Duodenal mucosa (tissue), 2 donors: Measurements from ENCODE around the gene FARP1.

Source experiments
- H3K27ac ChIP-seq: one replicate; pipeline ENCODE4 v1.7.0; 2013; ENCODE audit warnings: low read depth, low read length
- H3K27me3 ChIP-seq, 2 donors: one replicate each; pipeline ENCODE4 v1.7.0; 2013; ENCODE audit warnings: low read length in 2 of 2, control low read depth in 1 of 2; ENCODE audit not compliant: insufficient read depth in 2 of 2, control insufficient read depth in 1 of 2
- H3K36me3 ChIP-seq, 2 donors: one replicate each; pipeline ENCODE4 v1.7.0; 2013; ENCODE audit warnings: low read length in 2 of 2, control low read depth in 1 of 2; ENCODE audit not compliant: insufficient read depth in 2 of 2, control insufficient read depth in 1 of 2
- H3K4me1 ChIP-seq, 2 donors: one replicate each; pipeline ENCODE4 v1.7.0; 2013; ENCODE audit warnings: low read length in 2 of 2, control low read depth in 1 of 2; ENCODE audit not compliant: insufficient read depth in 2 of 2, control insufficient read depth in 1 of 2
- H3K4me3 ChIP-seq, 2 donors: one replicate each; pipeline ENCODE4 v1.7.0; 2013; ENCODE audit warnings: low read length in 2 of 2, low read depth in 1 of 2
- H3K9ac ChIP-seq, 2 donors: one replicate each; pipeline ENCODE4 v1.7.0; 2013; ENCODE audit warnings: low read length in 2 of 2, low read depth in 1 of 2
- H3K9me3 ChIP-seq, 2 donors: one replicate each; pipeline ENCODE4 v1.7.0; 2013; ENCODE audit warnings: low read length in 2 of 2, control low read depth in 1 of 2; ENCODE audit not compliant: control insufficient read depth in 1 of 2

The FARP1 gene

GRCh38 chr13:98476538-98476966, 333.7 kb downstream of the FARP1 start:
- Histone ChIP-seq H3K36me3 (peaks cover 11 to 34% of the 10 kb centered on the region in 2 donors), H3K4me1 (peaks cover 27 to 30% of the 10 kb centered on the region in 2 donors), H3K27me3 (no peaks in the 10 kb centered on the region), H3K4me3 (peak overlapping the region in 1 of 2 donors; percentile 24), H3K9ac (peak overlapping the region in 1 of 2 donors; percentile 2), H3K27ac (no peak overlapping the region), H3K9me3 (no peaks in the 10 kb centered on the region)

DNA sequence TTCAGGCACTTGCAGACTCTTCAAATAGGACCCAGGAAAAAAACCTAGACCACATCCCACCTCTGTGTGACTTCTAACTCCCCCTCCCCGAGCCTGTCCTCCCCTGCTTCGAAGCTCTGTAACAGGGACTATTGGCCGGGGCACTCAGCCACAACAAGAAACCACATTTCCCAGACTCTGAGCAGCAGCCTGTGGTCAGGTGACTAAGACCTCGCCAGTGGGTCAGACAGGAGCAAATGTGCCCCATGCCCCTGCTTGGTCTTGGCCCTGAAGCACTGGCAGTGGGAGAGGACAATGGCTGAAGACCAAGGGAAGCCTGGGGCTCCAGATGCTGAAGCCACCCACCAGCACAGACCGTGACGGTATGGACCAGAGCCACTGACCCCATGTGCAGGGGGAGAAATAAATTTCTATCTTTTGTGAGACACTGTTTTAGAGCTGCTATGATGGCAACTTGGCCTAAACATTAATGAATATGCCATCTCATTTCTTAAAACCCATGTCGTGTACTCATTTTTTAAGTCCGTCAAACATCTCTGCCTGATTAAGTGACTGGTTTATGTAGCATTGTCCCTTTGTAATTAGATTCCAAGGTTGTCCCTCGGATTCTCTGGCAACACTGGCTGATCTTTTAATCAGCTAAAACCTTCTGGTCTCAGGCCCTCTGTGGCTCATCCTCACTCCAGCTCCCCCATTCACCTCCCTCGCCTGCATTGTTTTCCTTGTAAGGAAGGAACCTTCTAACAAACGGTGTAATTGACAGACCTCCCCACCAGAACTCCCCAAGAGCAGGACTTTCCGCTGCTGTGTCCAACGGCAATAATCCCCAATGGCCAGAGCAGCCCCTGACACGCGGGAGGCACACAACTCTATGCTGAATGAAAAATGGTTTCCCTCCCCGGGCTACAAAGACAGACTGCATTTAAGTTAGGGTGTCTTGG, 335.6 kb downstream of the FARP1 start:
- H3K4me3 ChIP-seq, result no peak overlapping the region
- H3K9ac ChIP-seq, result no peak overlapping the region
- no peak overlapping the region for H3K27ac ChIP-seq

GRCh38 chr13:98479496-98480003, 336.7 kb downstream of the FARP1 start:
- Histone ChIP-seq H3K27me3 (no peaks in the 10 kb centered on the region), H3K4me1 (peaks cover 42 to 52% of the 10 kb centered on the region in 2 donors), H3K4me3 (no peak overlapping the region), H3K27ac (no peak overlapping the region), H3K36me3 (peaks cover 6 to 13% of the 10 kb centered on the region in 2 donors), H3K9ac (no peak overlapping the region), H3K9me3 (no peaks in the 10 kb centered on the region)

More for the DNA sequence above, 335.6 kb downstream of the FARP1 start:
- Histone ChIP-seq H3K4me1 (peaks cover 31 to 41% of the 10 kb centered on the region in 2 donors), H3K27me3 (no peaks in the 10 kb centered on the region), H3K9me3 (no peaks in the 10 kb centered on the region), H3K36me3 (peaks cover 8 to 23% of the 10 kb centered on the region in 2 donors)

- no peaks in the 10 kb centered on the region for H3K27me3 ChIP-seq
- peaks cover 6 to 8% of the 10 kb centered on the region in 2 donors for H3K36me3 ChIP-seq
- no peaks in the 10 kb centered on the region for H3K9me3 ChIP-seq
- peak overlapping the region in 1 of 2 donors; percentile 45 for H3K9ac ChIP-seq
- H3K4me3 ChIP-seq, result peak overlapping the region in 1 of 2 donors; percentile 1
- no peak overlapping the region for H3K27ac ChIP-seq
- H3K4me1 ChIP-seq, result peaks cover 55 to 68% of the 10 kb centered on the region in 2 donors
These were observed 338.3 kb downstream of the FARP1 start for GRCh38 chr13:98480915-98481877.

DNA sequence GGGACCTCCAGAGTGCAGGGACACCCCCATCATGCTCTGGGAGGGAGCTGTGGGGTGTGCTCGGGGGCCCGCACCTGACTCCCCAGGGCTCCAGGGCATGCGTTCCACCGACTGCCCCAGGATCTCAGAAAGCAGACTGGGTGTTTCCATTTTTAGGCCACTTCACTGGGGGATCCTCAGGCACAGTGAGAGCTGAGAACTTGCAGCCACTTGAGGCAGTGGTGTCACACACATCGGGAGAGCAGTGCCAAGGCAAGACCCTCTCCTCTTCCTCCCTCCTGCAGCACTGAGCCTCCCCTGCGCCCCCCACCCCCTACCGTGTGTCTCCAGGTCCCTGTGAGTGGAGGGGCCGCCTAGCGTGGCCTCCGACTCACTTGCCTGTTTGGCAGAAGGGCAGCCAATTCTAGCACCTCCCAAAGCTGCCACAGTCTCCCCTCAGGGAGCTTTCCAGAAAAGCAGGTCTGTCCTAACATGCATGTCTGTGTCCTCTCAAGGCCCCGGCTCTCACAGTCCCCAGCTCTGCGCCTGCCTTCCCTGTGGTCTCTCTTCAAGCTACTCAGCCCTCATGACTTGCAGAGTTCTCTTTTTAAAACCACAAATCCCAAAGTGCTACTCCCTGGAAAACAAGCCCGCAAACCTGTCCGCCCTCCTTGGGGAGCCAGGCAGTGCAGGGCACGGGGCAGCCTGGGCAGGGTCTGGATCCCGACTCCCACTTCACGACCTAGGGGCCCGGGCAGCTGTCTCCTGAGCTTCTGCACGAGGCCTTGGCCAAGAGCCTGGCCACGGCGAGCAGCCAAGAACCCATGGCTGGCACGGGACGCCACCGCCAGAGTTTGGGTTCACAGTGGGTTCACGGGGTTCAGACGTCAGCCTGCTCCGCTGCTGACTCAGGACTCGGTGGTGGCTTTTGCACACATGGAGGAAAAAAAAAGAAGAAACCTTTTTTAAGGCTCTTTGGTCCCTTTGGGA, 339.9 kb downstream of the FARP1 start:
- H3K9ac ChIP-seq, result peak overlapping the region in 1 of 2 donors; percentile 57
- H3K4me1 ChIP-seq, result peaks cover 61 to 65% of the 10 kb centered on the region in 2 donors
- peak overlapping the region in 1 of 2 donors; percentile 12 for H3K4me3 ChIP-seq
- H3K27me3 ChIP-seq, result no peaks in the 10 kb centered on the region
- peak overlapping the region; percentile 43 for H3K27ac ChIP-seq
- peaks cover 6 to 8% of the 10 kb centered on the region in 2 donors for H3K36me3 ChIP-seq
- H3K9me3 ChIP-seq, result no peaks in the 10 kb centered on the region

DNA sequence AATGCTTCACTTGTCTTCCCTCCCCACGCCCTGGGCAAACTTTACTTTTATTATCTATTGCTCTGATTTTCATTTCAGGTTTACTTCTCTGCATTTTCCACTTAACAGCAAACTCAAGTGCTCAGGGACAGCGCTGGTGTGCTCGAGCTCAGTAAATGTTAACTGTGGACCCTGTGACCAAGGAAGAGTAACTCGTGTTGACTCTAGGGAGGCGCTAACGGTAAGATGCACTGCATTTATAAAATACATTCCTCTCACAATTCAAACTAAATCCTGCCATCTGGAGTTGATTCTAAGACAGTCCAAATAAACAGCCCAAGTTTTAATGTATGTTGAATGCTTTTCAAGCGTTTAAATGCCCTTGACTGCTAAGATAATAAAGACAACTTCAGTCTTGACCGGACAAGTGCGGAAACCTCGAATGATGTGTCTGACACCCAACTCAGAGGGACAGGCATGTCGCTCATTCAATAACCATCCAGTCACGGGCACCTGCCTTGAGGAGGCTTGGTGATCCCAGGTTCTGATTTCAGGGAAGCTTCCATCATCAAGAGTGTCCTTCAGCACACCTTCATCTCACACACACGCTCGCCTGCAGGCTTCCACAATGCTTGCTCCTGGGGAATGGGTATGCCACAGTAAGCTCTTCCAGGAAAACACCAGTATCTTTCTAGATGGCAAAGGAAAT, 340.9 kb downstream of the FARP1 start:
- peak overlapping the region in 1 of 2 donors; percentile 12 for H3K4me3 ChIP-seq
- peaks cover 63 to 66% of the 10 kb centered on the region in 2 donors for H3K4me1 ChIP-seq
- no peaks in the 10 kb centered on the region for H3K9me3 ChIP-seq
- H3K9ac ChIP-seq, result peak overlapping the region; percentile 19 to 57
- peaks cover 6 to 8% of the 10 kb centered on the region in 2 donors for H3K36me3 ChIP-seq
- H3K27ac ChIP-seq, result peak overlapping the region; percentile 43
- H3K27me3 ChIP-seq, result no peaks in the 10 kb centered on the region

- peaks cover 71 to 73% of the 10 kb centered on the region in 2 donors for H3K4me1 ChIP-seq
- H3K9ac ChIP-seq, result peak overlapping the region; percentile 19 to 57
- no peaks in the 10 kb centered on the region for H3K27me3 ChIP-seq
- peak overlapping the region; percentile 81 for H3K27ac ChIP-seq
- no peaks in the 10 kb centered on the region for H3K9me3 ChIP-seq
- peaks cover 6 to 11% of the 10 kb centered on the region in 2 donors for H3K36me3 ChIP-seq
- H3K4me3 ChIP-seq, result peak overlapping the region; percentile 12 to 25
These were observed 341.7 kb downstream of the FARP1 start for GRCh38 chr13:98484289-98485219.

DNA sequence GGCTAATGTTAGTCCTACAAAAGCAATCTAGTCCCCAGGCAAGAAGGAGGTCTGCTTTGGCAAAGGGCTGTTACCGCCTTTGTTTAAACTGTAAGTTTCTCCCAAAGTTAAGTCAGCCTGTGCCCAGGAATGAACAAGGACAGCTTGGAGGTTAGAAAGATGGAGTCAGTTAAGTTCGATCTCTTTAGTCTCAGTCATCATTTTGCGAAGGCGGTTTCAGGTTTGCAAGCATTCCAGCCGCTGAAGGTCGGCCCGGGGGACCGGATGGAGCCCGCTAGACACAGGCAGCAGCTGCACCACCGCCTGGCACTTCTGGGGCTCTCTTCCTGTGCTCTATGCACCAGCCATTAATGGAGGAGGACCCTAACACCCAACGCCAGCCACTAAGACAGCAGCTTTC, 342.7 kb downstream of the FARP1 start:
- peaks cover 81 to 83% of the 10 kb centered on the region in 2 donors for H3K4me1 ChIP-seq
- H3K36me3 ChIP-seq, result peaks cover 6 to 8% of the 10 kb centered on the region in 2 donors
- H3K4me3 ChIP-seq, result no peak overlapping the region
- peak overlapping the region; percentile 81 for H3K27ac ChIP-seq
- H3K9ac ChIP-seq, result no peak overlapping the region
- no peaks in the 10 kb centered on the region for H3K27me3 ChIP-seq
- no peaks in the 10 kb centered on the region for H3K9me3 ChIP-seq
